GM21576 (cell line): ENCODE data around the gene SSTR5.

Experiments used
- ATAC-seq: cut with Tn5 transposase; IDR thresholded peaks from one replicate; pipeline ENCODE4 v1.9.1; 2021; ENCODE audit warnings: mild to moderate bottlenecking, moderate library complexity; ENCODE audit not compliant: unreplicated experiment

SSTR5 gene

DNA sequence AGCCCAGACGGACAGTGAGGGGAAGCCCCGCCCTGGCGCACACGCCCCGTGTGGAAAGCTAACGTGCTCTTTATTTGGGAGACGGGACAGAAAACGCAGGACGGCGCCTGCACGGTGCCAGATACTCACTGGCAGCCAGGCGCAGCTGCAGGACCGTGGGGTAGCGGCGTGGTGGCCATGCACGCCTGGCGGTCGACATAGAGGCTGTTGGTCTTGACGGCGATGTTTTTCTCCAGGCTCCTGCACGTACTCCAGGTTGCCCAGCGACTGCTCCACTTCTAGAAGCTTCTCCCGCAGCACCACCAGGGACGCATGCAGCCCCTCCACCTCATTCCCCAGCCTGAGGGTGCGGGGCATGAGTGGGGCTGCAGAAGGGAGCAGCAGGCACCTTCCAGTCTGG, 28.6 kb downstream of the SSTR5 start:
- ATAC-seq = no peak

GRCh38 chr16:1101573-1102332, 29.2 kb downstream of the SSTR5 start:
- no peak for ATAC-seq

- no peak for ATAC-seq
Measured at GRCh38 chr16:1102333-1102700, 29.8 kb downstream of the SSTR5 start.

DNA sequence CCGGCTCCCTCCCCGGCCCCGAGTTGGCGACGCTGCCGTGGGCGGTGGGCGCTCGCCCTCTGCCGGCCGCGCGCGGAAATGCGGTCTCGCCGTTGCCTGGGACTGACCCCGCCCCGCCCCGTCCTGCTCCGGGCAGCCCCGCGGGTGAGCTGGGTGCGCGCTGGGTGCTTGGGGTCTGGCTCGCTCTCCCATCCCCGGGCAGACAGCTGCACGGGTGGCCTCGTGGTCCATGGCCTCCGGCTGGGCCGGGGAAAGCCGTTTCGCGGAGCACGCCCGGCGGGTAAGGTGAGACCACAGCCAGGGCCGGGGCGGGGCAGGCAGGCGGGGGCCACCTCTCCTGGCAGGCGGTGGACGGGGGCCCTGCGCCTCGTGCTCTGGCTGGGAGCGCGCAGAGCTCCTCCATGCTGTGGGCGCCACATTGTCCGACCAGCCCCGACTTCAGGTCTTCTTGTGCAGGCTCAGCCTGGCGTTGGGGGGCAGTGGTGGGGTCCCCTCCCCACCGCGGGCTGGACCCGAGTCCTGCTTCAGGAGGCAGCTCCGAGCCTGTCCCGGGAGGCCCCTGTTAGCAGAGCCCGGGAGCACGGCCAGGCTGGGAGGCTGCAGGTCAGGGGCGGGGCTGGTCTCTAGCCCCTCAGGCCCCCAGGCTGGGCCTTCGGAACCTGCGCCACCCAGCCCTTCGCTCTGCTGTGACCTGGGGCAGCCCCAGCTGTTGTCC, 30.5 kb downstream of the SSTR5 start:
- no peak for ATAC-seq

- ATAC-seq = no peak
Measured at GRCh38 chr16:1103636-1103980, 31.1 kb downstream of the SSTR5 start.

- ATAC-seq = no peak
Measured at GRCh38 chr16:1105888-1106620, 33.5 kb downstream of the SSTR5 start.

DNA sequence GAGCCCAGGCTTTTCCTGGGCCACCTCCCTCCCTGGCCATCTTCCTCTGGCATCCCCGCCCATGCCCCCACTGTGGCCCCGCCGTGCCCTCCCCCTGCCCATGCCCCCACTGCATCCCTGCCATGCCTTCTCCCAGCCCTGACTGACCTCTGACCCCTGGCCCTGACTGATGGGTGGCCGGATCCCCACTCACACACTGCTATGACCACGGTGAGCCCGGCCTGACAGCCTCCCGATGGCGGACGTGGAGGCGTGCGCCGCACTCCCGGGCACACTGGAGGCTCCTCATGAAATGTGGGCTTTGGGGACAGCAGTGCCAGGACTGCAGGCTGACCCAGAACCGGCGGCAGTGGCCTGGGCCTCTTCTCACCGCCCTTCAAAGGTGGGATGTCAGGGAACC, 34.1 kb downstream of the SSTR5 start:
- ATAC-seq = no peak

DNA sequence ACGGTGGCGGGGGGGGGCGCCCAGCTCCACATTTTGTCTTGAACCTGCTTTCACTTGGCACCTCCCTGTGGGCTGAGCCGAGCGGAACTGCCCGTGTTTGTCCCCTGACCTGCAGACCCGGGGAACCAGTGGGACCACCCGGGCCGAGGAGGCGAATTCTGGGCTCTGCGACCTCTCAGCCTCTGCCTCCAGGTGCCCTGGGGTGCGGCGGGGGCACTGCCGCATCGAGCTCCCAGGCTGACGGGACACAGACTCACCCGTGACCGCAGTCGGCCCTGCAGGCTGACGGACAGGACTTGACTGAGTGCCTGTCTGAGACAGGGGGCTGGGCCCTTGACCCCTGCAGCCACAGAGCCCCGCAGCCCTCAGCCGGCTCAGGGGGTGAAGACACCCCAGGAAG, 34.6 kb downstream of the SSTR5 start:
- no peak for ATAC-seq

GRCh38 chr16:1107731-1108130, 35.2 kb downstream of the SSTR5 start:
- no peak for ATAC-seq

DNA sequence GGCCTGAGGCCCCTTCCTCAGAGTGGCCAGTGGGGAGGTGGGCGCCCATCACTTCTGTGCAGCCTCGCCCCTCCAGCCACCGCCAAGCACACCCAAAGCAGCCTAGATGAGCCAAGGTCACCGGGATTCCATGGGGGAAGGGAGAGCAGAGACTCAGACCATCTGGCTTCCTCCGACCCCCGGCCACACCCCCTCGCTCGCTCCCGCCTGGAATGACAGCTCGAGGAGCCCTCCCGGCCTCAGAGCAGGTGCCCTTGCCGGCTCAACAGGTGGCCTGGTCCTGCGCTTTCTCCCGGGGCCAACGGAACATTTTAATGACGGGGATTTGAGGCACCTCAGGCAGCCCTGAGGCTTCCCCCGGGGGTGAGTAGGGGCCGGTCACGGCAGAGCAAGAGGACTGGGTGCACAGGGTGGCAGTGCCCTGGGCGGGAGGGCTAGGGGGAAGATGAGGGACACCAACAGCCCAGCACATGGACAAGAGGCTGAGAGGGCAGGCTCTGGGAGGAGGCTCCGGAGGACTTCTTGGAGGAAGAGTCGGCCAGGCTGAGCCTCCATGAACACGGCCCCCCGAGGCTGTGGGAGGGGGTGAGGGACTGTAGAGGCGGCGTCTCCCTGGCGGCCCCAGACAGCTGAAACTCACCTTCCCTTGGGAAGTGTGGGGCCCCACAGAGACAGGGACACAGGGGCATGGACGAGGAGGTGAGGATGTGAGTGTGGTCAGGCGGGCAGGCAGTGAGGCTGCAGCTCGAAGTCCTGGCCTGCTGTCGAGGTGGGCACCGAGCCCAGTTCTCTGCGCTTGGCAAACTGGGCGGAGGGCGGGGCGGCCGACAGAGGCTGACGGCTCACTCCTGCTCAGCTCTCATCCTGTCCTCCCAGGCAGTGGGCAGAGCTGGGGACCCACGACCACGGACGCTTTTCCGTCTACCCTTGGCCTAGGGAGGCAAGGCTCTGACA, 36.0 kb downstream of the SSTR5 start:
- no peak for ATAC-seq

GRCh38 chr16:1109648-1110047, 37.1 kb downstream of the SSTR5 start:
- ATAC-seq = no peak

- ATAC-seq = no peak
Measured at GRCh38 chr16:1112506-1113184, 40.1 kb downstream of the SSTR5 start.

DNA sequence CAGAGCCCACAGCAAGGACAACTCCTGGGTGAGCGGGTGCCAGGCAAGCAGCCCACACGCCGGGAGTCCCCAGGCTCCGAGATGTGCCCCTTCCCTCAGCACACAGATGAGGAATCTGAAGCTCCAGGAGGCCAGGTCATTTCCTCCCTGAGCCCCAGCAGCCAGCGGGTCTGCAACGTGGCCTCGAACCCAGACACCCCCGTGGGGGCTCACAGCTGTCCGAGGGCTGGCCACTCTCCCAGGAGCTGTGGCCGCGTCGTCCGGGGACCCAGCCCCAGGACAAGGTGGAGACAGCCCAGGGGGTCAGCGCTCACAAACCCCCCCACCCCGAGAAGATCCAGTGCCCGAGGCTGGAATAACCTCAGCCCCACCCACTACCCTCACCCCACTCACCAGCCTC, 40.9 kb downstream of the SSTR5 start:
- ATAC-seq = no peak

DNA sequence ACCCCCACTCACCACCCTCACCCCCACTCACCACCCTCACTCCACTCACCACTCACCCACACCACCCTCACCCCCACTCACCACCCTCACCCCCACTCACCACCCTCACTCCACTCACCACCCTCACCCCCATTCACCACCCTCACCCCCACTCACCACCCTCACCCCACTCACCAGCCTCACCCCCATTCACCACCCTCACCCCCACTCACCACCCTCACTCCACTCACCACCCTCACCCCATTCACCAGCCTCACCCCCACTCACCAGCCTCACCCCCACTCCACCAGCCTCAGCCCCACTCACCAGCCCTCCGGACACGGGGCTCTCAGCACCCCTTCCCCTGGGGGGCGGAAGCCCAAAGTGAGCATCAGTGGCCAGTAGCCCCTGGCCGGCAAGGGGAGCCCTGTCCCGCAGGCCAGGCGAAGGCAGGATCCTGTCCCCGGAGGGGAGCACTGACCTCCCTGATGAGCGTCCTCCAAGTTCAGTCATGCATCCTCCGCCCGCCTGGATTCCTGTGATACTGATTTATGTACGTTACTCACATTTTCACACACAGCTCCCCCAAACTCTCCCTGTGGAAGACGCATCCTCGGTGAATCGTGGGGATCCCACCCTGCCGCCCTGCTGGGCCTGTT, 41.5 kb downstream of the SSTR5 start:
- ATAC-seq = no peak

GRCh38 chr16:1116693-1117077, 44.1 kb downstream of the SSTR5 start:
- ATAC-seq = no peak

DNA sequence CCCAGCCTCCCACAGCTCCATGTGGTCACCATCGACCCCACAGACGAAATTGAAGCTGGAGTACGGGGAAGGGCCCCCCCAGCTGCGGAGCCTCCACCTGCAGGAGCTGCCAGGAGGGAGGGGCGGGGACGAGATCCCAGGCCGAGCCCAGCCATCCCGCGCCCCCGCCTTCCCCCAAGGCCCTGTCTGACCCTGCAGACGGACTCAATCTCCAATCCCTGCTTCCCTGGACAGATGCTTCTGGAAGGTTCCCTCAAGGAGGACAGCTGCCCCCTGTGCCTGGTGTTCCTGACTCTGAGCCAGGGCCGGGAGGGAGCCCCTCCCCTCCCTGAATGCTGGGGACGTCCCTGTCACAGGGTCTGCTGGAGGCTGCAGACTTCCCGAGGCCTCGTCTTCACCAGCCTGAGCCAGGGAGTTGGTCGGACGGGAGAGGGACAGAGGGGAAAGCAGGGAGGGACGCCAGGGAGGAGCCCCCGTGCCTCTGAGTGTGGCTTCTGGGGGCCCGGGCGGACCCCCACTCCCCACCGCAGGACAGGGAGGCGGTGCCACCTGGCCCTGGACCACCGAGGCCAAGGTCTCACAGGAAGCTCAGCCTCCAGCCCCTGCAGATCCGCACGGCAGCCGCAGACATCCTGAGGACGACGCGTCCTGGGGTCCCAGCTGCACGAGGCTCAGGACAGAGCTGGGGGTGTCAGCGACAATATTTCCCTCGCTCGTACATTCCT, 44.8 kb downstream of the SSTR5 start:
- ATAC-seq = no peak

GRCh38 chr16:1117926-1118325, 45.4 kb downstream of the SSTR5 start:
- no peak for ATAC-seq

- ATAC-seq = no peak
Measured at GRCh38 chr16:1119129-1119528, 46.6 kb downstream of the SSTR5 start.
